GM23338 (cell line): Measurements from ENCODE around the gene CAMTA1. TPM values are rescaled to one million over a fixed set of nuclear protein-coding genes. Genes with fewer than 3 reads are reported as not detected.

Experiments used
- ATAC-seq: fragments of 200-7000 bp; cut with Tn5 transposase; 3 replicates; pipeline ENCODE4 v1.9.1; 2020
- DNase-seq: peaks from one replicate; pipeline ENCODE4 v3.0.0-alpha.2; 2015; ENCODE audit warnings: low spot score
- H2AFZ ChIP-seq: fragments of 200-600 bp; sonication (generic); 2 replicates; pipeline ENCODE4 v1.8.0; 2016; ENCODE audit warnings: antibody characterized with exemption, mild to moderate bottlenecking, moderate library complexity
- H3F3A ChIP-seq: fragments of 200-600 bp; sonication (generic); replicated peaks from 2 replicates; pipeline ENCODE4 v1.8.0; 2017; ENCODE audit warnings: antibody characterized with exemption, mixed run types, low read depth
- H3K27ac ChIP-seq: fragments of 200-600 bp; sonication (generic); 2 replicates; pipeline ENCODE4 v1.6.1; 2016; ENCODE audit warnings: low read depth
- H3K27me3 ChIP-seq: fragments of 200-600 bp; sonication (generic); 2 replicates; pipeline ENCODE4 v1.8.0; 2016; ENCODE audit warnings: mild to moderate bottlenecking, mixed run types, moderate library complexity; ENCODE audit not compliant: insufficient read depth
- H3K36me3 ChIP-seq: fragments of 200-600 bp; sonication (generic); 2 replicates; pipeline ENCODE4 v1.8.0; 2016; ENCODE audit warnings: mild to moderate bottlenecking; ENCODE audit not compliant: insufficient read depth
- H3K4me1 ChIP-seq: fragments of 200-600 bp; sonication (generic); 2 replicates; pipeline ENCODE4 v1.8.0; 2016; ENCODE audit warnings: mild to moderate bottlenecking, moderate library complexity; ENCODE audit not compliant: insufficient read depth
- H3K4me2 ChIP-seq: fragments of 200-600 bp; sonication (generic); 2 replicates; pipeline ENCODE4 v1.7.1; 2017; ENCODE audit warnings: mixed run types
- H3K4me3 ChIP-seq: fragments of 200-600 bp; sonication (generic); 2 replicates; pipeline ENCODE4 v1.6.1; 2016; ENCODE audit warnings: mixed run types
- H3K79me2 ChIP-seq: fragments of 200-600 bp; sonication (generic); replicated peaks from 2 replicates; pipeline ENCODE4 v1.8.0; 2017; ENCODE audit warnings: mild to moderate bottlenecking; ENCODE audit not compliant: insufficient read depth
- H3K9me2 ChIP-seq: fragments of 200-600 bp; sonication (generic); 2 replicates; pipeline ENCODE4 v1.8.0; 2017; ENCODE audit not compliant: insufficient read depth
- H4K20me1 ChIP-seq: fragments of 200-600 bp; sonication (generic); replicated peaks from 2 replicates; pipeline ENCODE4 v1.8.0; 2017; ENCODE audit warnings: mild to moderate bottlenecking; ENCODE audit not compliant: insufficient read depth
- H3K27ac Mint-ChIP-seq: 2 replicates; pipeline ENCODE4 v1.8.0; 2020; ENCODE audit warnings: inconsistent platforms, mild to moderate bottlenecking, moderate library complexity, mixed read lengths
- H3K27me3 Mint-ChIP-seq: 3 replicates; pipeline ENCODE4 v1.8.0; 2022; ENCODE audit warnings: low read depth, mild to moderate bottlenecking, moderate library complexity, mixed read lengths, inconsistent platforms; ENCODE audit not compliant: insufficient read depth, poor library complexity
- H3K36me3 Mint-ChIP-seq: 3 replicates; pipeline ENCODE4 v1.8.0; 2021; ENCODE audit warnings: low read depth, mild to moderate bottlenecking, inconsistent platforms, moderate library complexity, mixed read lengths
- H3K4me1 Mint-ChIP-seq: 3 replicates; pipeline ENCODE4 v1.8.0; 2020; ENCODE audit warnings: mild to moderate bottlenecking, inconsistent platforms, mixed read lengths
- H3K4me3 Mint-ChIP-seq: 3 replicates; pipeline ENCODE4 v1.8.0; 2021; ENCODE audit warnings: moderate library complexity, mild to moderate bottlenecking, inconsistent platforms, mixed read lengths
- H3K9me3 Mint-ChIP-seq: 3 replicates; pipeline ENCODE4 v1.8.0; 2020; ENCODE audit warnings: moderate library complexity, mild to moderate bottlenecking, inconsistent platforms, mixed read lengths
- CREB1 ChIP-seq: fragments of 250-450 bp; sonication (Bioruptor Pico); IDR thresholded peaks from 2 replicates; pipeline ENCODE4 v1.5.0; 2020; ENCODE audit warnings: low read depth, mild to moderate bottlenecking, moderate library complexity
- EZH2phosphoT487 ChIP-seq: fragments of 200-600 bp; sonication (generic); IDR thresholded peaks from one replicate; pipeline ENCODE4 v1.8.1; 2018; ENCODE audit warnings: antibody characterized with exemption; ENCODE audit not compliant: unreplicated experiment
- JUNB ChIP-seq: IDR thresholded peaks from one replicate; pipeline ENCODE4 v1.6.1; 2016; ENCODE audit warnings: antibody characterized with exemption; ENCODE audit not compliant: unreplicated experiment
- NANOG ChIP-seq: IDR thresholded peaks from 2 replicates; pipeline ENCODE4 v1.6.1; 2016; ENCODE audit warnings: antibody characterized with exemption, borderline replicate concordance
- POLR2AphosphoS5 ChIP-seq: IDR thresholded peaks from 2 replicates; pipeline ENCODE4 v1.6.1; 2016; ENCODE audit warnings: antibody characterized with exemption, low read depth
- ZNF114 ChIP-seq: fragments of 250-450 bp; sonication (Bioruptor Pico); IDR thresholded peaks from 2 replicates; pipeline ENCODE4 v1.5.0; 2020; ENCODE audit warnings: mild to moderate bottlenecking, moderate library complexity
- ZNF331 ChIP-seq: fragments of 250-450 bp; sonication (Bioruptor Pico); IDR thresholded peaks from 2 replicates; pipeline ENCODE4 v1.5.0; 2020; ENCODE audit warnings: low read depth, mild to moderate bottlenecking, moderate library complexity
- polyA plus RNA-seq: library from polyadenylated mRNA; unstranded; fragments of >200 nt; fragmentation: Nextera tagmentation; extraction: Ambion mirVana; gene quantifications from 2 replicates; pipeline ENCODE4 v1.2.1, GENCODE V29; 2016
- total RNA-seq: library from RNA; depleted of rRNA; stranded (reverse); fragments of >200 nt; shearing (Covaris generic); gene quantifications from 2 replicates; pipeline ENCODE4 v1.2.3, GENCODE V29; 2014
- TF ChIP-seq, protein P1 (sequence below): IDR thresholded peaks from one replicate; pipeline ENCODE4 v1.6.1; 2018; ENCODE audit warnings: antibody characterized with exemption; ENCODE audit not compliant: unreplicated experiment
- TF ChIP-seq, protein P2 (sequence below): IDR thresholded peaks from 2 replicates; pipeline ENCODE4 v1.6.1; 2016; ENCODE audit warnings: antibody characterized with exemption
- TF ChIP-seq, protein P3 (sequence below): fragments of 250-450 bp; sonication (Bioruptor Pico); IDR thresholded peaks from 2 replicates; pipeline ENCODE4 v1.5.0; 2020; ENCODE audit warnings: mild to moderate bottlenecking, moderate library complexity

The CAMTA1 gene
- total and polyA plus RNA-seq, 2 experiments from 2014 or later: 115 to 519 TPM

DNA sequence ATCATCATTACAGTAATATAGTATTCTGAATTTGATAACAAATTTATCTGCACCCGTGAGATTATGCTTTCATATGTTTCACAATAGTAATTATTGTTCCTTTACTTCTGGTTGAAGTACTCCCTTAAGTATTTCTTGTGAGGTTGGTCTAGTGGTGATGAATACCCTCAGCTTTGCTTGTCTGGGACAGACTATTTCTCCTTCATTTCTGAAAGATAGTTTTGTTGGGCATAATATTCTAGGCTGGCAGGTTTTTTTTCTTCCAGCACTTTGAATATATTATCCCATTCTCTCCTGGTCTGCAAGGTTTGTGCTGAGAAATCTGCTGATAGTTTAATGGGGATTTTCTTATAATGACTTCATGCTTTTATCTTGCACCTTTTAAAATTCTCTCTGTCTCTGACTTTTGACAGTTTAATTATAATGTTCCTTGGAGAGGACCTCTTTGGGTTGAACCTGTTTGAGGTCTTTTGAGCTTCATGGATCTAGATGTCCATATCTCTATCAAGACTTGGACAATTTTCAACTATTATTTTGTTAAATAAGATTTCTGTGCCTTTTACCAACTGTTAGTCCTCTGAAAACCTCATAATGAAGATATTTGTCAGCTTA, 614.4 kb downstream of the CAMTA1 start (continued):
- TF ChIP-seq, protein P1, sequence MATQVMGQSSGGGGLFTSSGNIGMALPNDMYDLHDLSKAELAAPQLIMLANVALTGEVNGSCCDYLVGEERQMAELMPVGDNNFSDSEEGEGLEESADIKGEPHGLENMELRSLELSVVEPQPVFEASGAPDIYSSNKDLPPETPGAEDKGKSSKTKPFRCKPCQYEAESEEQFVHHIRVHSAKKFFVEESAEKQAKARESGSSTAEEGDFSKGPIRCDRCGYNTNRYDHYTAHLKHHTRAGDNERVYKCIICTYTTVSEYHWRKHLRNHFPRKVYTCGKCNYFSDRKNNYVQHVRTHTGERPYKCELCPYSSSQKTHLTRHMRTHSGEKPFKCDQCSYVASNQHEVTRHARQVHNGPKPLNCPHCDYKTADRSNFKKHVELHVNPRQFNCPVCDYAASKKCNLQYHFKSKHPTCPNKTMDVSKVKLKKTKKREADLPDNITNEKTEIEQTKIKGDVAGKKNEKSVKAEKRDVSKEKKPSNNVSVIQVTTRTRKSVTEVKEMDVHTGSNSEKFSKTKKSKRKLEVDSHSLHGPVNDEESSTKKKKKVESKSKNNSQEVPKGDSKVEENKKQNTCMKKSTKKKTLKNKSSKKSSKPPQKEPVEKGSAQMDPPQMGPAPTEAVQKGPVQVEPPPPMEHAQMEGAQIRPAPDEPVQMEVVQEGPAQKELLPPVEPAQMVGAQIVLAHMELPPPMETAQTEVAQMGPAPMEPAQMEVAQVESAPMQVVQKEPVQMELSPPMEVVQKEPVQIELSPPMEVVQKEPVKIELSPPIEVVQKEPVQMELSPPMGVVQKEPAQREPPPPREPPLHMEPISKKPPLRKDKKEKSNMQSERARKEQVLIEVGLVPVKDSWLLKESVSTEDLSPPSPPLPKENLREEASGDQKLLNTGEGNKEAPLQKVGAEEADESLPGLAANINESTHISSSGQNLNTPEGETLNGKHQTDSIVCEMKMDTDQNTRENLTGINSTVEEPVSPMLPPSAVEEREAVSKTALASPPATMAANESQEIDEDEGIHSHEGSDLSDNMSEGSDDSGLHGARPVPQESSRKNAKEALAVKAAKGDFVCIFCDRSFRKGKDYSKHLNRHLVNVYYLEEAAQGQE: no peak
- no peak for TF ChIP-seq ZNF114
- no peak for TF ChIP-seq POLR2AphosphoS5
- TF ChIP-seq, protein P2, sequence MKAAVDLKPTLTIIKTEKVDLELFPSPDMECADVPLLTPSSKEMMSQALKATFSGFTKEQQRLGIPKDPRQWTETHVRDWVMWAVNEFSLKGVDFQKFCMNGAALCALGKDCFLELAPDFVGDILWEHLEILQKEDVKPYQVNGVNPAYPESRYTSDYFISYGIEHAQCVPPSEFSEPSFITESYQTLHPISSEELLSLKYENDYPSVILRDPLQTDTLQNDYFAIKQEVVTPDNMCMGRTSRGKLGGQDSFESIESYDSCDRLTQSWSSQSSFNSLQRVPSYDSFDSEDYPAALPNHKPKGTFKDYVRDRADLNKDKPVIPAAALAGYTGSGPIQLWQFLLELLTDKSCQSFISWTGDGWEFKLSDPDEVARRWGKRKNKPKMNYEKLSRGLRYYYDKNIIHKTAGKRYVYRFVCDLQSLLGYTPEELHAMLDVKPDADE: no peak

DNA sequence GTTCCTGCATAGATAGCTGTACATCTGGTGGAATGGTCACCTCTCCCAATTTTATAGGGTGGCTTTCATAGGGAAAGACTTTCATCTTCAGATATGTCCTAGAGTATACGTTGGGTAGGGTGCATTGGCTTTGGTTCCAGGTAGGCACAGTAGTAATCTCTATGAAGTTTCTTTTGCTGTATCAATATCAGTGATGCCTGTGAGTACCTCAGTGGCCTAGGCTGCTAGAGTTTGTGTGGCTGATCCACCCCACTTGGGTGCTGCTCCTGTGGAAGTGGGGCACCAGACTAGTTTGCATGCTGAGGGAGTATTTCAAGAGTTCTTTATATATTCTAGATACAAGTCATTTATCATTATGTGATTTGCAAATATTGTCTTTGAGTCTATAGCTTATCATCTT, 615.3 kb downstream of the CAMTA1 start:
- DNase-seq: no peak
- Histone ChIP-seq H3K9me2 (no peaks in the 10 kb centered on the region; the same call in 1 of the 2 replicates), H3K4me2 (no peak overlapping the region), H3K27me3 (no peaks in the 10 kb centered on the region), H2AFZ (no peak overlapping the region), H3F3A (no peaks in the 10 kb centered on the region), H3K79me2 (no peaks in the 10 kb centered on the region), H3K36me3 (no peaks in the 10 kb centered on the region), H4K20me1 (no peaks in the 10 kb centered on the region), H3K4me3 (no peak overlapping the region), H3K27ac (no peak overlapping the region), H3K4me1 (no peaks in the 10 kb centered on the region; the same call in 1 of the 2 replicates)
- Mint-ChIP-seq H3K27ac (no peak overlapping the region), H3K4me3 (no peak overlapping the region), H3K27me3 (no peaks in the 10 kb centered on the region), H3K36me3 (peaks cover 39% of the 10 kb centered on the region; the same call in 2 of the 3 replicates), H3K4me1 (peaks cover 18% of the 10 kb centered on the region; the same call in 2 of the 3 replicates), H3K9me3 (peaks cover 42% of the 10 kb centered on the region)
- ATAC-seq: no peak
- TF ChIP-seq, protein P3, sequence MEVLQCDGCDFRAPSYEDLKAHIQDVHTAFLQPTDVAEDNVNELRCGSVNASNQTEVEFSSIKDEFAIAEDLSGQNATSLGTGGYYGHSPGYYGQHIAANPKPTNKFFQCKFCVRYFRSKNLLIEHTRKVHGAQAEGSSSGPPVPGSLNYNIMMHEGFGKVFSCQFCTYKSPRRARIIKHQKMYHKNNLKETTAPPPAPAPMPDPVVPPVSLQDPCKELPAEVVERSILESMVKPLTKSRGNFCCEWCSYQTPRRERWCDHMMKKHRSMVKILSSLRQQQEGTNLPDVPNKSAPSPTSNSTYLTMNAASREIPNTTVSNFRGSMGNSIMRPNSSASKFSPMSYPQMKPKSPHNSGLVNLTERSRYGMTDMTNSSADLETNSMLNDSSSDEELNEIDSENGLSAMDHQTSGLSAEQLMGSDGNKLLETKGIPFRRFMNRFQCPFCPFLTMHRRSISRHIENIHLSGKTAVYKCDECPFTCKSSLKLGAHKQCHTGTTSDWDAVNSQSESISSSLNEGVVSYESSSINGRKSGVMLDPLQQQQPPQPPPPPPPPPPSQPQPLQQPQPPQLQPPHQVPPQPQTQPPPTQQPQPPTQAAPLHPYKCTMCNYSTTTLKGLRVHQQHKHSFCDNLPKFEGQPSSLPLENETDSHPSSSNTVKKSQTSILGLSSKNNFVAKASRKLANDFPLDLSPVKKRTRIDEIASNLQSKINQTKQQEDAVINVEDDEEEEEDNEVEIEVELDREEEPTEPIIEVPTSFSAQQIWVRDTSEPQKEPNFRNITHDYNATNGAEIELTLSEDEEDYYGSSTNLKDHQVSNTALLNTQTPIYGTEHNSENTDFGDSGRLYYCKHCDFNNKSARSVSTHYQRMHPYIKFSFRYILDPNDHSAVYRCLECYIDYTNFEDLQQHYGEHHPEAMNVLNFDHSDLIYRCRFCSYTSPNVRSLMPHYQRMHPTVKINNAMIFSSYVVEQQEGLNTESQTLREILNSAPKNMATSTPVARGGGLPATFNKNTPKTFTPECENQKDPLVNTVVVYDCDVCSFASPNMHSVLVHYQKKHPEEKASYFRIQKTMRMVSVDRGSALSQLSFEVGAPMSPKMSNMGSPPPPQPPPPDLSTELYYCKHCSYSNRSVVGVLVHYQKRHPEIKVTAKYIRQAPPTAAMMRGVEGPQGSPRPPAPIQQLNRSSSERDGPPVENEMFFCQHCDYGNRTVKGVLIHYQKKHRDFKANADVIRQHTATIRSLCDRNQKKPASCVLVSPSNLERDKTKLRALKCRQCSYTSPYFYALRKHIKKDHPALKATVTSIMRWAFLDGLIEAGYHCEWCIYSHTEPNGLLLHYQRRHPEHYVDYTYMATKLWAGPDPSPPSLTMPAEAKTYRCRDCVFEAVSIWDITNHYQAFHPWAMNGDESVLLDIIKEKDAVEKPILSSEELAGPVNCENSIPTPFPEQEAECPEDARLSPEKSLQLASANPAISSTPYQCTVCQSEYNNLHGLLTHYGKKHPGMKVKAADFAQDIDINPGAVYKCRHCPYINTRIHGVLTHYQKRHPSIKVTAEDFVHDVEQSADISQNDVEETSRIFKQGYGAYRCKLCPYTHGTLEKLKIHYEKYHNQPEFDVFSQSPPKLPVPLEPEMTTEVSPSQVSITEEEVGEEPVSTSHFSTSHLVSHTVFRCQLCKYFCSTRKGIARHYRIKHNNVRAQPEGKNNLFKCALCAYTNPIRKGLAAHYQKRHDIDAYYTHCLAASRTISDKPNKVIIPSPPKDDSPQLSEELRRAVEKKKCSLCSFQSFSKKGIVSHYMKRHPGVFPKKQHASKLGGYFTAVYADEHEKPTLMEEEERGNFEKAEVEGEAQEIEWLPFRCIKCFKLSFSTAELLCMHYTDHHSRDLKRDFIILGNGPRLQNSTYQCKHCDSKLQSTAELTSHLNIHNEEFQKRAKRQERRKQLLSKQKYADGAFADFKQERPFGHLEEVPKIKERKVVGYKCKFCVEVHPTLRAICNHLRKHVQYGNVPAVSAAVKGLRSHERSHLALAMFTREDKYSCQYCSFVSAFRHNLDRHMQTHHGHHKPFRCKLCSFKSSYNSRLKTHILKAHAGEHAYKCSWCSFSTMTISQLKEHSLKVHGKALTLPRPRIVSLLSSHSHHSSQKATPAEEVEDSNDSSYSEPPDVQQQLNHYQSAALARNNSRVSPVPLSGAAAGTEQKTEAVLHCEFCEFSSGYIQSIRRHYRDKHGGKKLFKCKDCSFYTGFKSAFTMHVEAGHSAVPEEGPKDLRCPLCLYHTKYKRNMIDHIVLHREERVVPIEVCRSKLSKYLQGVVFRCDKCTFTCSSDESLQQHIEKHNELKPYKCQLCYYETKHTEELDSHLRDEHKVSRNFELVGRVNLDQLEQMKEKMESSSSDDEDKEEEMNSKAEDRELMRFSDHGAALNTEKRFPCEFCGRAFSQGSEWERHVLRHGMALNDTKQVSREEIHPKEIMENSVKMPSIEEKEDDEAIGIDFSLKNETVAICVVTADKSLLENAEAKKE (CRISPR knock-in tag): no peak
- no peak for TF ChIP-seq NANOG
- no peak for TF ChIP-seq CREB1
- TF ChIP-seq ZNF331 (CRISPR knock-in tag): no peak
- TF ChIP-seq, protein P1: no peak
- no peak for TF ChIP-seq EZH2phosphoT487
- no peak for TF ChIP-seq POLR2AphosphoS5
- TF ChIP-seq JUNB: no peak
